Measurements from ENCODE around the gene SLC41A1. TPM values are rescaled to one million over a fixed set of nuclear protein-coding genes. Genes with fewer than 3 reads are reported as not detected.
A peak's percentile ranks its signal among the peaks of the same experiment; 100 is the strongest.

SLC41A1 gene
- total and polyA plus RNA-seq, 9 of the 15 experiments (the other 6 are each of a cell fraction or from before 2014, with no cell fraction given): 4.1 to 29.3 (median 11.4) TPM

DNA sequence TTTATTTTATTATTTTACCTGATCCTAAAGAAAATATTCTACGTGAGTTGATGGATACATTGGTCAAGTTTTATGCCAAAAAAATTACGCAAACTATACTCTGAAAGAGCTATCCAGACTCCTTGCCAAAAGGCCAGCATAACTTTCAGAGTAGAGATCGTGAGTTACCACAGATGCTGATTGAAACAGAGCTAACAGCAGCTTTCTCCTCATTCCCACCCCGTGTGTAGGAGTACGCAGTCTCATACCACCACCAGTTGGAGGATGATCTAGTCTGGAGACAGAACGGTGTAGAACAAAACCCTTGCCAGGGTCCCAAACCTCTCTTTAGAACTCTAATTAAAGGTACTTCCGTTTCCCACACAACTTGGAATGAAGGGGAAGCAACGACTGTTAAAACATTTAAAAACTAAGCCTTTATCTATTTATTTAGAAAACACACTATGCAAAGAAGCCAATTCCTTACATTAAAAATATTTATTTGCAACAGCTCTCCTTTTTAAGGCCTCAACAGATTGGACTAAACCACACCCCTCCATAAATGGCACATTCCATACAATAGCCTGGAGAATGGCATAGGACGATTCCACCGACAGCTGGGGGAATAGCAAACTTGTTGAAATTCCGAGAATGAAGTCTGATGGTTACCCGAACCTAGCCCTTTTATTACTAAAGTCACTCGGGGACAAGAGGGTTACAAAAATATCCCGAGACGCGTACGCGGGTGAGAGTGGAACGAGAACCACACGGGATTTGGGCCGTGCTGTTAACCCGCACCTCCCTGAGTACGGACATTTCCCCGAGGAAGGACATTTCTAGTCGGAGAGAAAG is 64.4 kb downstream of the SLC41A1 start (continued):
- TF ChIP-seq, protein P1, sequence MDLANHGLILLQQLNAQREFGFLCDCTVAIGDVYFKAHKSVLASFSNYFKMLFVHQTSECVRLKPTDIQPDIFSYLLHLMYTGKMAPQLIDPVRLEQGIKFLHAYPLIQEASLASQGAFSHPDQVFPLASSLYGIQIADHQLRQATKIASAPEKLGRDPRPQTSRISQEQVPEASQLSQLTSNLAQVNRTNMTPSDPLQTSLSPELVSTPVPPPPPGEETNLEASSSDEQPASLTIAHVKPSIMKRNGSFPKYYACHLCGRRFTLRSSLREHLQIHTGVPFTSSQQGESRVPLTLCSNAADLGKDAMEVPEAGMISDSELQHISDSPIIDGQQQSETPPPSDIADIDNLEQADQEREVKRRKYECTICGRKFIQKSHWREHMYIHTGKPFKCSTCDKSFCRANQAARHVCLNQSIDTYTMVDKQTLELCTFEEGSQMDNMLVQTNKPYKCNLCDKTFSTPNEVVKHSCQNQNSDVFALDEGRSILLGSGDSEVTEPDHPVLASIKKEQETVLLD (IDR thresholded peaks at IDR 0.05): peak; percentile 57; the same call in 1 of the 2 replicates
- TF ChIP-seq ZNF77 (CRISPR knock-in tag; IDR thresholded peaks at IDR 0.05) (no peak), MTA2 (IDR thresholded peaks at IDR 0.05; ENCODE audit: low read depth) (no peak), NCOR1 (IDR thresholded peaks at IDR 0.05) (no peak), SAP30 (IDR thresholded peaks at IDR 0.05; ENCODE audit: borderline replicate concordance, insufficient read depth, low read depth, low read length, poor library complexity, severe bottlenecking) (peak; percentile 41), RBM39 (optimal IDR thresholded peaks at IDR 0.05; ENCODE audit: low read depth, low read length) (no peak), HDAC1 (IDR thresholded peaks at IDR 0.05) (peak in 1 of 2 experiments; percentile 16; a peak in 1 of 4 replicates), RUNX1 (IDR thresholded peaks at IDR 0.05; ENCODE audit: low read depth) (no peak), RBM25 (IDR thresholded peaks at IDR 0.05; ENCODE audit: low read depth, low read length, severe bottlenecking) (peak; percentile 70), MTF1 (CRISPR knock-in tag; IDR thresholded peaks at IDR 0.05; ENCODE audit: borderline replicate concordance) (no peak), NFIC (IDR thresholded peaks at IDR 0.05) (no peak), HSF4 (CRISPR knock-in tag; IDR thresholded peaks at IDR 0.05; ENCODE audit: borderline replicate concordance) (no peak), BHLHE40 (IDR thresholded peaks at IDR 0.05; ENCODE audit: low read length) (peak; percentile 64; the same call in 1 of the 2 replicates), ZNF778 (CRISPR knock-in tag; IDR thresholded peaks at IDR 0.05) (no peak), SIX5 (IDR thresholded peaks at IDR 0.05; ENCODE audit: borderline replicate concordance in 1 of 2, insufficient read depth in 1 of 2, low read depth in 1 of 2, low read length in 2 of 2) (0 out of 4 replicates have a peak, but pooled peaks of 1 of the 2 experiments have one; percentile 4), ARHGAP35 (IDR thresholded peaks at IDR 0.05; ENCODE audit: partially characterized antibody) (peak; percentile 64), ZNF551 (CRISPR knock-in tag; IDR thresholded peaks at IDR 0.05) (no peak), TRIM28 (IDR thresholded peaks at IDR 0.05) (no peak)
- TF ChIP-seq, protein P2, sequence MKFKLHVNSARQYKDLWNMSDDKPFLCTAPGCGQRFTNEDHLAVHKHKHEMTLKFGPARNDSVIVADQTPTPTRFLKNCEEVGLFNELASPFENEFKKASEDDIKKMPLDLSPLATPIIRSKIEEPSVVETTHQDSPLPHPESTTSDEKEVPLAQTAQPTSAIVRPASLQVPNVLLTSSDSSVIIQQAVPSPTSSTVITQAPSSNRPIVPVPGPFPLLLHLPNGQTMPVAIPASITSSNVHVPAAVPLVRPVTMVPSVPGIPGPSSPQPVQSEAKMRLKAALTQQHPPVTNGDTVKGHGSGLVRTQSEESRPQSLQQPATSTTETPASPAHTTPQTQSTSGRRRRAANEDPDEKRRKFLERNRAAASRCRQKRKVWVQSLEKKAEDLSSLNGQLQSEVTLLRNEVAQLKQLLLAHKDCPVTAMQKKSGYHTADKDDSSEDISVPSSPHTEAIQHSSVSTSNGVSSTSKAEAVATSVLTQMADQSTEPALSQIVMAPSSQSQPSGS (CRISPR knock-in tag; IDR thresholded peaks at IDR 0.05): no peak
- TF ChIP-seq, protein P3, sequence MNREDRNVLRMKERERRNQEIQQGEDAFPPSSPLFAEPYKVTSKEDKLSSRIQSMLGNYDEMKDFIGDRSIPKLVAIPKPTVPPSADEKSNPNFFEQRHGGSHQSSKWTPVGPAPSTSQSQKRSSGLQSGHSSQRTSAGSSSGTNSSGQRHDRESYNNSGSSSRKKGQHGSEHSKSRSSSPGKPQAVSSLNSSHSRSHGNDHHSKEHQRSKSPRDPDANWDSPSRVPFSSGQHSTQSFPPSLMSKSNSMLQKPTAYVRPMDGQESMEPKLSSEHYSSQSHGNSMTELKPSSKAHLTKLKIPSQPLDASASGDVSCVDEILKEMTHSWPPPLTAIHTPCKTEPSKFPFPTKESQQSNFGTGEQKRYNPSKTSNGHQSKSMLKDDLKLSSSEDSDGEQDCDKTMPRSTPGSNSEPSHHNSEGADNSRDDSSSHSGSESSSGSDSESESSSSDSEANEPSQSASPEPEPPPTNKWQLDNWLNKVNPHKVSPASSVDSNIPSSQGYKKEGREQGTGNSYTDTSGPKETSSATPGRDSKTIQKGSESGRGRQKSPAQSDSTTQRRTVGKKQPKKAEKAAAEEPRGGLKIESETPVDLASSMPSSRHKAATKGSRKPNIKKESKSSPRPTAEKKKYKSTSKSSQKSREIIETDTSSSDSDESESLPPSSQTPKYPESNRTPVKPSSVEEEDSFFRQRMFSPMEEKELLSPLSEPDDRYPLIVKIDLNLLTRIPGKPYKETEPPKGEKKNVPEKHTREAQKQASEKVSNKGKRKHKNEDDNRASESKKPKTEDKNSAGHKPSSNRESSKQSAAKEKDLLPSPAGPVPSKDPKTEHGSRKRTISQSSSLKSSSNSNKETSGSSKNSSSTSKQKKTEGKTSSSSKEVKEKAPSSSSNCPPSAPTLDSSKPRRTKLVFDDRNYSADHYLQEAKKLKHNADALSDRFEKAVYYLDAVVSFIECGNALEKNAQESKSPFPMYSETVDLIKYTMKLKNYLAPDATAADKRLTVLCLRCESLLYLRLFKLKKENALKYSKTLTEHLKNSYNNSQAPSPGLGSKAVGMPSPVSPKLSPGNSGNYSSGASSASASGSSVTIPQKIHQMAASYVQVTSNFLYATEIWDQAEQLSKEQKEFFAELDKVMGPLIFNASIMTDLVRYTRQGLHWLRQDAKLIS (CRISPR knock-in tag; IDR thresholded peaks at IDR 0.05): 0 out of 2 replicates have a peak, but pooled peaks have one; percentile 9

Measured in K562 (cell line).